ENCODE data around the gene CDH5. TPM values are rescaled to one million over a fixed set of nuclear protein-coding genes. Genes with fewer than 3 reads are reported as not detected.

The CDH5 gene
- total RNA-seq, 6 experiments from 2014 or later, result 9.0 to 25.7 (median 15.4) TPM

GRCh38 chr16:66359811-66360608, 6.5 kb upstream of the CDH5 start:
- H3K27ac ChIP-seq, result no peak overlapping the region
- DNase-seq (no peak), ATAC-seq (peak; percentile 43 to 55 (median 50))
- no peak overlapping the region for H3K4me3 ChIP-seq
- intact Hi-C loops (cut with DNase I), result no loop called here
- WGBS (ENCODE audit: insufficient coverage, low coverage, low lambda C conversion rate, missing lambda C conversion rate), result 37% methylated on average over 5 of the region's 12 CpGs
- H3K27me3 ChIP-seq, result no peaks in the 10 kb centered on the region
- H3K36me3 ChIP-seq, result no peaks in the 10 kb centered on the region
- TF ChIP-seq CTCF (IDR thresholded peaks at IDR 0.05), result no peak
- TF ChIP-seq POLR2A (IDR thresholded peaks at IDR 0.05), result no peak
- no peaks in the 10 kb centered on the region for H3K9me3 ChIP-seq
- H3K4me1 ChIP-seq, result no peaks in the 10 kb centered on the region

- H3K9me3 ChIP-seq, result no peaks in the 10 kb centered on the region
- H3K36me3 ChIP-seq, result no peaks in the 10 kb centered on the region
- H3K4me3 ChIP-seq, result no peak overlapping the region
- DNase-seq, result no peak
- TF ChIP-seq CTCF (IDR thresholded peaks at IDR 0.05), result no peak
- no peak for TF ChIP-seq POLR2A (IDR thresholded peaks at IDR 0.05)
- ATAC-seq, result peak in 2 of 4 donors; percentile 7 to 26
- no CpG with 5 or more reads among the region's 12 CpGs for WGBS (ENCODE audit: insufficient coverage, low coverage, low lambda C conversion rate, missing lambda C conversion rate)
- H3K27ac ChIP-seq, result no peak overlapping the region
- intact Hi-C loops (cut with DNase I), result no loop called here
- no peaks in the 10 kb centered on the region for H3K4me1 ChIP-seq
- H3K27me3 ChIP-seq, result no peaks in the 10 kb centered on the region
These were observed 5.7 kb upstream of the CDH5 start for GRCh38 chr16:66360624-66361324.

- no peak overlapping the region for H3K4me3 ChIP-seq
- intact Hi-C loops (cut with DNase I), result no loop called here
- no peak for ATAC-seq
- H3K27ac ChIP-seq, result no peak overlapping the region
- H3K9me3 ChIP-seq, result no peaks in the 10 kb centered on the region
- no peaks in the 10 kb centered on the region for H3K36me3 ChIP-seq
- no peak for DNase-seq
- no peaks in the 10 kb centered on the region for H3K27me3 ChIP-seq
- H3K4me1 ChIP-seq, result no peaks in the 10 kb centered on the region
- WGBS (ENCODE audit: insufficient coverage, low coverage, low lambda C conversion rate, missing lambda C conversion rate), result 39% methylated on average over 5 of the region's 5 CpGs
- TF ChIP-seq CTCF (IDR thresholded peaks at IDR 0.05), result no peak
- TF ChIP-seq POLR2A (IDR thresholded peaks at IDR 0.05), result no peak
These were observed 4.8 kb upstream of the CDH5 start for GRCh38 chr16:66361604-66362135.

GRCh38 chr16:66363211-66363777, 3.2 kb upstream of the CDH5 start:
- peak overlapping the region in 1 of 3 donors; percentile 47 for H3K27ac ChIP-seq
- intact Hi-C loops (cut with DNase I), result no loop called here
- H3K4me1 ChIP-seq, result no peaks in the 10 kb centered on the region
- H3K36me3 ChIP-seq, result no peaks in the 10 kb centered on the region
- no peak overlapping the region for H3K4me3 ChIP-seq
- no peaks in the 10 kb centered on the region for H3K9me3 ChIP-seq
- ATAC-seq (no peak), DNase-seq (no peak)
- WGBS (ENCODE audit: insufficient coverage, low coverage, low lambda C conversion rate, missing lambda C conversion rate), result 75% methylated on average over 8 of the region's 13 CpGs
- no peak for TF ChIP-seq CTCF (IDR thresholded peaks at IDR 0.05)
- no peak for TF ChIP-seq POLR2A (IDR thresholded peaks at IDR 0.05)
- no peaks in the 10 kb centered on the region for H3K27me3 ChIP-seq
